SU-DHL-6 (cell line): Measurements from ENCODE around the gene ENOX1.

Experiments
- CTCF ChIP-seq: fragments of 200-600 bp; sonication (generic); IDR thresholded peaks from one replicate; pipeline ENCODE4 v1.5.1; 2017; ENCODE audit warnings: antibody characterized with exemption, mild to moderate bottlenecking, low read length, moderate library complexity; ENCODE audit not compliant: insufficient read depth, poor library complexity, severe bottlenecking
- EZH2phosphoT487 ChIP-seq: fragments of 200-600 bp; sonication (generic), shearing (Covaris generic); conservative IDR thresholded peaks from 2 replicates; pipeline ENCODE4 v1.6.1; 2018; ENCODE audit warnings: mild to moderate bottlenecking, antibody characterized with exemption, low read length, moderate library complexity, mixed read lengths

GRCh38 chr13:43293008-43293407, 493.8 kb downstream of the ENOX1 start:
- no peak for TF ChIP-seq CTCF
- TF ChIP-seq EZH2phosphoT487: no peak
